ENCODE data around the gene PARD6G.
"Not testable (repeated sequence)": the region's sequence is repeated elsewhere in the genome, so short reads cannot be mapped to it uniquely, and the experiment has no call there.

PARD6G gene

GRCh38 chr18:80239830-80240229 lies 7.5 kb downstream of the PARD6G start:
- Histone ChIP-seq H3K27ac (ENCODE audit: low read depth, low read length, severe bottlenecking) (no peak overlapping the region), H3K4me3 (ENCODE audit: extremely low read depth, insufficient read depth, low read length, poor library complexity, severe bottlenecking) (no peak overlapping the region), H3K9me3 (ENCODE audit: control insufficient read depth, low read length) (no peaks in the 10 kb centered on the region), H3K36me3 (ENCODE audit: control insufficient read depth, insufficient read depth, low read length) (peaks cover 3% of the 10 kb centered on the region), H3K4me1 (ENCODE audit: control insufficient read depth, insufficient read depth, low read length, poor library complexity, severe bottlenecking) (no peaks in the 10 kb centered on the region)
- 76 to 79% methylated on average over 4 to 5 of the region's 5 CpGs for WGBS, 2 experiments (ENCODE audit: insufficient coverage in 2 of 2)

DNA sequence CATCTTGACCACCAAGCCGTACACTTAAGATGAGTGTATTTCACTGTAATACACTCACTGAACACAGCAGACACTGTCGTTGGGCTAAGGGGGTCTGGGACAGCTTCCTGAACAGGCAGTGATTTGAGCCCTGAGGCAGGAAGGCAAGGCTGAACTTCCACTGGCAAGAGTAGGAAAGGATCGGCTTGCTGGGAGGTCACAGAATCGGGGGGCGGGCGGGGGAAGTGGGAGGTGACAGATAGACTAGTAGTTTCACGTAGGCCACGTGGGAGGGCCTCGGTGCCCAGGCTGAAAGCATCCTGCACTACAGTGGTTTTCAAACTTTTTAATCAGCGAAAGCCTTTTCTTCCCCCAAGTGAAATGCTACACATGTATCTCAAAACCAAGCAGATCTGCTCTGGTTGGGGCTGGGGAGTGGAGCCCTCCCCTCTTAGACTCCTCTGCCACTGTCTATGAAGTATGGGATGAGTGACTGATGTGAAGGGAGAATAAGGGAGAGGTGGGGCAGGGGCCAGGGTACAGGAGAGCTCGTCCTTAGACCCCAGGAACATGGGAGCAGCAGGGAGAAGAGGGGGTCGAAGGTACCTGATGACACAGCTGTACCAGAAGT lies 8.6 kb downstream of the PARD6G start:
- no peak overlapping the region for H3K27ac ChIP-seq (ENCODE audit: low read depth, low read length, severe bottlenecking)
- 91 to 97% methylated on average over 9 to 12 of the region's 12 CpGs for WGBS, 2 experiments (ENCODE audit: insufficient coverage in 2 of 2)
- peaks cover 3% of the 10 kb centered on the region for H3K36me3 ChIP-seq (ENCODE audit: control insufficient read depth, insufficient read depth, low read length)
- H3K9me3 ChIP-seq (ENCODE audit: control insufficient read depth, low read length) = no peaks in the 10 kb centered on the region
- H3K4me1 ChIP-seq (ENCODE audit: control insufficient read depth, insufficient read depth, low read length, poor library complexity, severe bottlenecking) = no peaks in the 10 kb centered on the region
- H3K4me3 ChIP-seq (ENCODE audit: extremely low read depth, insufficient read depth, low read length, poor library complexity, severe bottlenecking) = no peak overlapping the region

DNA sequence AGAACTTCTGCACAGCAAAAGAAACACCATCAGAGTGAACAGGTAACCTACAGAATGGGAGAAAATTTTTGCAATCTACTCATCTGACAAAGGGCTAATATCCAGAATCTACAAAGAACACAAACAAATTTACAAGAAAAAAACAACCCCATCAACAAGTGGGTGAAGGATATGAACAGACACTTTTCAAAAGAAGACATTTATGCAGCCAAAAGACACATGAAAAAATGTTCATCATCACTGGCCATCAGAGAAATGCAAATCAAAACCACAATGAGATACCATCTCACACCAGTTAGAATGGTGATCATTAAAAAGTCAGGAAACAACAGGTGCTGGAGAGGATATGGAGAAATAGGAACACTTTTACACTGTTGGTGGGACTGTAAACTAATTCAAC lies 9.8 kb downstream of the PARD6G start:
- H3K36me3 ChIP-seq (ENCODE audit: control insufficient read depth, insufficient read depth, low read length); H3K27ac ChIP-seq (ENCODE audit: low read depth, low read length, severe bottlenecking); H3K4me1 ChIP-seq (ENCODE audit: control insufficient read depth, insufficient read depth, low read length, poor library complexity, severe bottlenecking); H3K9me3 ChIP-seq (ENCODE audit: control insufficient read depth, low read length); H3K4me3 ChIP-seq (ENCODE audit: extremely low read depth, insufficient read depth, low read length, poor library complexity, severe bottlenecking): not testable (repeated sequence)

GRCh38 chr18:80234398-80234797 lies 12.9 kb downstream of the PARD6G start:
- H3K4me1 ChIP-seq (ENCODE audit: control insufficient read depth, insufficient read depth, low read length, poor library complexity, severe bottlenecking) = no peaks in the 10 kb centered on the region
- no peaks in the 10 kb centered on the region for H3K9me3 ChIP-seq (ENCODE audit: control insufficient read depth, low read length)
- H3K4me3 ChIP-seq (ENCODE audit: extremely low read depth, insufficient read depth, low read length, poor library complexity, severe bottlenecking) = no peak overlapping the region
- peaks cover 6% of the 10 kb centered on the region for H3K36me3 ChIP-seq (ENCODE audit: control insufficient read depth, insufficient read depth, low read length)
- no peak overlapping the region for H3K27ac ChIP-seq (ENCODE audit: low read depth, low read length, severe bottlenecking)
- WGBS, 2 experiments (ENCODE audit: insufficient coverage in 2 of 2) = 81 to 94% methylated on average over 2 of the region's 2 CpGs

GRCh38 chr18:80233899-80234298 lies 13.4 kb downstream of the PARD6G start:
- Histone ChIP-seq H3K27ac (ENCODE audit: low read depth, low read length, severe bottlenecking) (no peak overlapping the region), H3K36me3 (ENCODE audit: control insufficient read depth, insufficient read depth, low read length) (peaks cover 6% of the 10 kb centered on the region), H3K4me1 (ENCODE audit: control insufficient read depth, insufficient read depth, low read length, poor library complexity, severe bottlenecking) (no peaks in the 10 kb centered on the region), H3K4me3 (ENCODE audit: extremely low read depth, insufficient read depth, low read length, poor library complexity, severe bottlenecking) (no peak overlapping the region), H3K9me3 (ENCODE audit: control insufficient read depth, low read length) (no peaks in the 10 kb centered on the region)
- WGBS, 2 experiments (ENCODE audit: insufficient coverage in 2 of 2) = 95% methylated on average over 8 of the region's 8 CpGs

DNA sequence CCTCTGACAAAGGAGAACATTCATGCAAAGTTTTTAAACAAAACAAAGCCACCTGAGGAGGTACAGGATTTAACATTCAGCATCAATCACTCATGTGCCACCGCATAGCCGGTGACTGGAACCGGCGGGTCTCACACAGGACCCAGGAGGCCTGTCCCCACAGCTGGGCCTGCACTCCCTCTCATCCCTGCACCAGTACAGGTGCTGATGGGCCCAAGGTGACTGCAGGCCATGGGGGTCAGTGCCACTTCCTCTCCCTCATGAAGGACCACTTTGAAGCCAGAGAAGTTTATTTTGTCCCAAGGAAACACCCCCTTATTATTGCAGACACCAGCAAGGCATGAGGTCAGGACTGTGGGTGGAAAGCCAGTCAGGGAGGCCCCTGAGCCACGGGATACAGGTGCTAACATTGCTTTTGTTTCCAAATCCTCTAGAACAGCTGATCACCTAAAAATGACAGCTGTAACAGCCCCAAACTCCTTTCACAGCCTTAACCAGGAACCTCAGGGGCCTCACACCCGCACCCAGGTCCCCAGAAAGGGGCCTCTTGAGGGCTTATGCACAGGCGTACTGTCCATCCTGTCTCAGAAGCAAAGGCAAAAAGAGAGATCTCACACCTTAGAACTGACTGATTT lies 14.0 kb downstream of the PARD6G start:
- H3K4me1 ChIP-seq (ENCODE audit: control insufficient read depth, insufficient read depth, low read length, poor library complexity, severe bottlenecking) = no peaks in the 10 kb centered on the region
- no peak overlapping the region for H3K27ac ChIP-seq (ENCODE audit: low read depth, low read length, severe bottlenecking)
- 95 to 96% methylated on average over 7 of the region's 7 CpGs for WGBS, 2 experiments (ENCODE audit: insufficient coverage in 2 of 2)
- H3K4me3 ChIP-seq (ENCODE audit: extremely low read depth, insufficient read depth, low read length, poor library complexity, severe bottlenecking) = no peak overlapping the region
- H3K9me3 ChIP-seq (ENCODE audit: control insufficient read depth, low read length) = no peaks in the 10 kb centered on the region
- peaks cover 6% of the 10 kb centered on the region for H3K36me3 ChIP-seq (ENCODE audit: control insufficient read depth, insufficient read depth, low read length)

GRCh38 chr18:80232710-80233109 lies 14.6 kb downstream of the PARD6G start:
- WGBS, 2 experiments (ENCODE audit: insufficient coverage in 2 of 2) = 85 to 100% methylated on average over 3 of the region's 4 CpGs
- H3K4me1 ChIP-seq (ENCODE audit: control insufficient read depth, insufficient read depth, low read length, poor library complexity, severe bottlenecking) = no peaks in the 10 kb centered on the region

GRCh38 chr18:80232030-80232429 lies 15.3 kb downstream of the PARD6G start:
- Histone ChIP-seq H3K36me3 (ENCODE audit: control insufficient read depth, insufficient read depth, low read length) (peaks cover 6% of the 10 kb centered on the region), H3K27ac (ENCODE audit: low read depth, low read length, severe bottlenecking) (no peak overlapping the region), H3K9me3 (ENCODE audit: control insufficient read depth, low read length) (no peaks in the 10 kb centered on the region), H3K4me1 (ENCODE audit: control insufficient read depth, insufficient read depth, low read length, poor library complexity, severe bottlenecking) (no peaks in the 10 kb centered on the region), H3K4me3 (ENCODE audit: extremely low read depth, insufficient read depth, low read length, poor library complexity, severe bottlenecking) (no peak overlapping the region)
- WGBS, 2 experiments (ENCODE audit: insufficient coverage in 2 of 2) = 90 to 100% methylated on average over 4 to 5 of the region's 5 CpGs

More at GRCh38 chr18:80232710-80233109, 14.6 kb downstream of the PARD6G start:
- Histone ChIP-seq H3K4me3 (ENCODE audit: extremely low read depth, insufficient read depth, low read length, poor library complexity, severe bottlenecking) (no peak overlapping the region), H3K9me3 (ENCODE audit: control insufficient read depth, low read length) (no peaks in the 10 kb centered on the region), H3K27ac (ENCODE audit: low read depth, low read length, severe bottlenecking) (no peak overlapping the region), H3K36me3 (ENCODE audit: control insufficient read depth, insufficient read depth, low read length) (peaks cover 6% of the 10 kb centered on the region)

DNA sequence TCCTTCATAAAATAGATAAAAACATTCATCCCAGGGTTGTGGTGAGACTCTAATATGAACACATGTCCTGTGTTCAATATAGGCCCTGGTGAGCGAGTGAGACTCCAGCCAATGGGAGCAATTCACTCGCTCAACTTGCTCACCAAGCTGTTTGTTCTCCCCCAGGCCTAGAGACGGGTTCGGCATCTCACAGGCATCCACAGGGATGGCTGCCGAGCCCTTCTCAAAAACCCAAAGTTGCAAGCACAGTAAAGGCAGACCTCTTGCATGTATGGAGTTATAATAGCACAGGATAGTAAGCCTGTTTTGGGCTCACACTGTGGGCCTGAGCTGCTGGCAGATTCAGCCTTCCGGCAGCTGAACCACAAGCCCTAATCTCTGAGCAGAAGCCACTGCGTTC lies 15.7 kb downstream of the PARD6G start:
- Histone ChIP-seq H3K27ac (ENCODE audit: low read depth, low read length, severe bottlenecking) (no peak overlapping the region), H3K4me3 (ENCODE audit: extremely low read depth, insufficient read depth, low read length, poor library complexity, severe bottlenecking) (no peak overlapping the region), H3K36me3 (ENCODE audit: control insufficient read depth, insufficient read depth, low read length) (peaks cover 6% of the 10 kb centered on the region), H3K9me3 (ENCODE audit: control insufficient read depth, low read length) (no peaks in the 10 kb centered on the region), H3K4me1 (ENCODE audit: control insufficient read depth, insufficient read depth, low read length, poor library complexity, severe bottlenecking) (no peaks in the 10 kb centered on the region)
- WGBS, 2 experiments (ENCODE audit: insufficient coverage in 2 of 2) = 91 to 95% methylated on average over 5 to 7 of the region's 7 CpGs

- H3K9me3 ChIP-seq (ENCODE audit: control insufficient read depth, low read length) = no peaks in the 10 kb centered on the region
- 98 to 99% methylated on average over 8 of the region's 8 CpGs for WGBS, 2 experiments (ENCODE audit: insufficient coverage in 2 of 2)
- no peak overlapping the region for H3K27ac ChIP-seq (ENCODE audit: low read depth, low read length, severe bottlenecking)
- no peak overlapping the region for H3K4me3 ChIP-seq (ENCODE audit: extremely low read depth, insufficient read depth, low read length, poor library complexity, severe bottlenecking)
- H3K4me1 ChIP-seq (ENCODE audit: control insufficient read depth, insufficient read depth, low read length, poor library complexity, severe bottlenecking) = no peaks in the 10 kb centered on the region
- H3K36me3 ChIP-seq (ENCODE audit: control insufficient read depth, insufficient read depth, low read length) = peaks cover 6% of the 10 kb centered on the region
Observed at GRCh38 chr18:80231151-80231550, 16.2 kb downstream of the PARD6G start.
